Cardiac muscle cell (in vitro differentiated cells and primary cell): ENCODE data around the gene LILRA6. TPM values are rescaled to one million over a fixed set of nuclear protein-coding genes. Genes with fewer than 3 reads are reported as not detected.

ENCODE experiments used
- DNase-seq, 2 donors: peaks; one replicate each; pipeline versions ENCODE4 v3.0.0 to v3.0.0-alpha.2; 2010 to 2017; ENCODE audit warnings: low read depth in 1 of 2, low spot score in 1 of 2
- H3K27ac ChIP-seq: fragments of 200-600 bp; sonication (generic); 2 replicates; pipeline ENCODE4 v1.5.1; 2016
- H3K27me3 ChIP-seq: fragments of 200-600 bp; sonication (generic); 2 replicates; pipeline ENCODE4 v1.6.0; 2016; ENCODE audit warnings: control low read depth
- H3K36me3 ChIP-seq: fragments of 200-600 bp; sonication (generic); 2 replicates; pipeline ENCODE4 v1.5.1; 2016; ENCODE audit warnings: control low read depth
- H3K4me1 ChIP-seq: fragments of 200-600 bp; sonication (generic); 2 replicates; pipeline ENCODE4 v1.8.1; 2017; ENCODE audit warnings: low read depth, mild to moderate bottlenecking, mixed run types
- H3K4me3 ChIP-seq: fragments of 200-600 bp; sonication (generic); 2 replicates; pipeline ENCODE4 v1.5.1; 2016; ENCODE audit warnings: mild to moderate bottlenecking
- H3K9me3 ChIP-seq: fragments of 200-600 bp; sonication (generic); 2 replicates; pipeline ENCODE4 v1.5.1; 2017; ENCODE audit warnings: low read depth, mild to moderate bottlenecking, control low read depth
- CTCF ChIP-seq: IDR thresholded peaks from 2 replicates; pipeline ENCODE4 v1.5.1; 2012; ENCODE audit warnings: low read depth, mild to moderate bottlenecking, low read length
- polyA plus RNA-seq: library from polyadenylated mRNA; unstranded; fragments of >200 nt; fragmentation: Nextera tagmentation; extraction: Ambion mirVana; gene quantifications from 2 replicates; pipeline ENCODE4 v1.2.1, GENCODE V29; 2016
- total RNA-seq: library from RNA; depleted of rRNA; stranded (reverse); fragments of >200 nt; gene quantifications from 2 replicates; pipeline ENCODE4 v1.2.3, GENCODE V29; 2016

LILRA6 gene
- total and polyA plus RNA-seq, 2 experiments from 2014 or later, result 0.15 to 0.27 TPM

GRCh38 chr19:54256250-54257115 lies 13.9 kb upstream of the LILRA6 start:
- Histone ChIP-seq H3K27ac (no peak overlapping the region), H3K4me1 (no peaks in the 10 kb centered on the region), H3K9me3 (no peaks in the 10 kb centered on the region), H3K4me3 (no peak overlapping the region), H3K36me3 (no peaks in the 10 kb centered on the region), H3K27me3 (peaks cover 7% of the 10 kb centered on the region)
- TF ChIP-seq CTCF, result no peak
- DNase-seq, result no peak

DNA sequence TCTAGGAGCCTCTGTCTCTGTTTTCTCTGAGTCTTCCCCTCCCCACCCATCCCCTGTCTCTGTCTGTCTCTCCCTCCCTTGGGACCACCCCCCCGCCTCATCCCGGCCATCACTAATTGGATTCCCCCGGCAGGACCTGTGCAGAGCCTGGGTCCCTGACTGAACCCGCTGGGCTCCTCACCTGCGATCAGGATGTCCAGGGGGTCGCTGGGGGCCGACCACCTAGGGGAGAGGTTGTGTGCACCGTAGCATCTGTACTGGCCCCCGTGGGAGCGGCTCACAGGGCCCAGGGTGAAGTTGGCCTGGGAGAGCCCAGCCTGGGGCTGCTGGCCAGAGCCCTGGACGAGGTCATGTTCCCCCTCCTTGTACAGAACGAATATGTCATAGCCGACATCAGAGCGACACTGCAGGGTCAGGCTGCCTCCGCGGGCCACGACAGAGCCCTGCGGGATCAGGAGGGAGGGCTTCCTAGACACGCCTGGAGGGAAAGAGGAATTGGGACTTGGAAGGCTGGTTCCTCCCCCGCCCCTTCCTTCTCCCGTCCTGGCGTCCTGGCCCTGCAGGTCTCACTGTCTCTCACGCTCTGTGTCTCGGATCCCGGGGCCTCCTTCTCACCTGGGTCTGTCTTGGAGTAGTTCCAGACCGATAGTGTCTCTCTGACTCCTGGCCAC lies 12.7 kb upstream of the LILRA6 start:
- no peak overlapping the region for H3K27ac ChIP-seq
- DNase-seq, result no peak
- no peak overlapping the region for H3K4me3 ChIP-seq
- peaks cover 7% of the 10 kb centered on the region for H3K27me3 ChIP-seq
- no peak for TF ChIP-seq CTCF
- H3K9me3 ChIP-seq, result no peaks in the 10 kb centered on the region
- H3K36me3 ChIP-seq, result no peaks in the 10 kb centered on the region
- H3K4me1 ChIP-seq, result no peaks in the 10 kb centered on the region

GRCh38 chr19:54254195-54254906 lies 11.8 kb upstream of the LILRA6 start:
- TF ChIP-seq CTCF, result no peak
- no peak for DNase-seq
- peaks cover 7% of the 10 kb centered on the region for H3K27me3 ChIP-seq
- no peaks in the 10 kb centered on the region for H3K36me3 ChIP-seq
- no peak overlapping the region for H3K4me3 ChIP-seq
- H3K9me3 ChIP-seq, result no peaks in the 10 kb centered on the region
- H3K4me1 ChIP-seq, result no peaks in the 10 kb centered on the region
- no peak overlapping the region for H3K27ac ChIP-seq

GRCh38 chr19:54253331-54254194 lies 11.0 kb upstream of the LILRA6 start:
- no peak for TF ChIP-seq CTCF
- peaks cover 7% of the 10 kb centered on the region for H3K27me3 ChIP-seq
- no peaks in the 10 kb centered on the region for H3K9me3 ChIP-seq
- no peak for DNase-seq
- H3K4me3 ChIP-seq, result no peak overlapping the region
- H3K36me3 ChIP-seq, result no peaks in the 10 kb centered on the region
- H3K4me1 ChIP-seq, result no peaks in the 10 kb centered on the region
- no peak overlapping the region for H3K27ac ChIP-seq

- H3K4me3 ChIP-seq, result no peak overlapping the region
- H3K27me3 ChIP-seq, result peaks cover 7% of the 10 kb centered on the region
- no peaks in the 10 kb centered on the region for H3K4me1 ChIP-seq
- H3K36me3 ChIP-seq, result no peaks in the 10 kb centered on the region
- no peak for DNase-seq
- TF ChIP-seq CTCF, result no peak
- no peaks in the 10 kb centered on the region for H3K9me3 ChIP-seq
- no peak overlapping the region for H3K27ac ChIP-seq
These were observed 10.3 kb upstream of the LILRA6 start for GRCh38 chr19:54252845-54253244.
